Lung (tissue), 13 donors: ENCODE data around the gene ADCY6. TPM values are rescaled to one million over a fixed set of nuclear protein-coding genes. Genes with fewer than 3 reads are reported as not detected.

Experiments
- ATAC-seq: fragments of 200-7000 bp; cut with Tn5 transposase; one replicate; pipeline ENCODE4 v1.9.1; 2020; ENCODE audit warnings: moderate number of reproducible peaks; ENCODE audit not compliant: insufficient read depth, low FRiP score
- DNase-seq, 3 donors: peaks; one replicate each; pipeline ENCODE4 v3.0.0-alpha.2; 2013 to 2017
- H3K27ac ChIP-seq, 2 donors: one replicate each; pipeline ENCODE4 v1.5.1; 2013; ENCODE audit warnings: mild to moderate bottlenecking in 2 of 2, moderate library complexity in 2 of 2, control low read depth in 1 of 2, inconsistent platforms in 1 of 2, low read depth in 1 of 2, low read length in 1 of 2
- H3K27me3 ChIP-seq, 3 donors: one replicate each; pipeline ENCODE4 v1.5.1; 2013; ENCODE audit warnings: low read length in 2 of 3; ENCODE audit not compliant: control insufficient read depth in 3 of 3, insufficient read depth in 3 of 3
- H3K36me3 ChIP-seq, 4 donors: one replicate each; pipeline ENCODE4 v1.5.1; 2013; ENCODE audit warnings: low read length in 4 of 4, mild to moderate bottlenecking in 1 of 4, moderate library complexity in 1 of 4; ENCODE audit not compliant: control insufficient read depth in 4 of 4, insufficient read depth in 4 of 4
- H3K4me1 ChIP-seq, 5 donors: one replicate each; pipeline ENCODE4 v1.5.1; 2013; ENCODE audit warnings: low read length in 5 of 5, mild to moderate bottlenecking in 2 of 5, moderate library complexity in 1 of 5; ENCODE audit not compliant: control insufficient read depth in 5 of 5, insufficient read depth in 5 of 5
- H3K4me3 ChIP-seq: one replicate; pipeline ENCODE4 v1.5.1; 2013; ENCODE audit warnings: mild to moderate bottlenecking, control low read depth, moderate library complexity
- H3K9ac ChIP-seq, 2 donors: one replicate each; pipeline ENCODE4 v1.5.1; 2013; ENCODE audit warnings: low read length in 2 of 2, control low read depth in 1 of 2; ENCODE audit not compliant: insufficient read depth in 1 of 2
- H3K9me3 ChIP-seq, 4 donors: one replicate each; pipeline ENCODE4 v1.5.1; 2013; ENCODE audit warnings: low read length in 3 of 4, mild to moderate bottlenecking in 1 of 4, moderate library complexity in 1 of 4; ENCODE audit not compliant: control insufficient read depth in 4 of 4, insufficient read depth in 3 of 4
- WGBS, 2 donors: extraction: QIAGEN DNeasy Blood & Tissue Kit; methylation state at CpG; one replicate each; pipeline ENCODE4 v1.1.7; 2013; 5-methylcytosine and 5-hydroxymethylcytosine counted together
- polyA plus RNA-seq, 2 donors: library from polyadenylated mRNA; stranded (reverse); fragments of 200-250 nt; gene quantifications; one replicate each; pipeline ENCODE4 v1.2.1, GENCODE V29; 2013
- small RNA-seq: library from RNA; depleted of rRNA; stranded (forward); fragments of <200 nt; gene quantifications from one replicate; pipeline ENCODE3, GENCODE V24; 2014; ENCODE audit warnings: low replicate concordance
- total RNA-seq, 2 donors: library from RNA; depleted of rRNA in 1 of 2; stranded (reverse); fragments of >200 nt in 1 of 2; gene quantifications; one replicate each; pipeline ENCODE4 v1.2.1, GENCODE V29; 2014 to 2021
- TF ChIP-seq, protein P1 (sequence below): IDR thresholded peaks from 2 replicates; pipeline ENCODE4 v1.5.1; 2012; ENCODE audit warnings: mild to moderate bottlenecking; ENCODE audit errors: control extremely low read depth, extremely low read depth
- donor health status: control.
- donor health status: control.
- donor health status: Bipolar disorder and iron deficiency.
- donor health status: healthy.
- donor health status: DM: yes; HTN: yes; CAD: no.

Gene ADCY6
- total and polyA plus RNA-seq, 4 donors = 14.4 to 37.0 (median 26.2) TPM

DNA sequence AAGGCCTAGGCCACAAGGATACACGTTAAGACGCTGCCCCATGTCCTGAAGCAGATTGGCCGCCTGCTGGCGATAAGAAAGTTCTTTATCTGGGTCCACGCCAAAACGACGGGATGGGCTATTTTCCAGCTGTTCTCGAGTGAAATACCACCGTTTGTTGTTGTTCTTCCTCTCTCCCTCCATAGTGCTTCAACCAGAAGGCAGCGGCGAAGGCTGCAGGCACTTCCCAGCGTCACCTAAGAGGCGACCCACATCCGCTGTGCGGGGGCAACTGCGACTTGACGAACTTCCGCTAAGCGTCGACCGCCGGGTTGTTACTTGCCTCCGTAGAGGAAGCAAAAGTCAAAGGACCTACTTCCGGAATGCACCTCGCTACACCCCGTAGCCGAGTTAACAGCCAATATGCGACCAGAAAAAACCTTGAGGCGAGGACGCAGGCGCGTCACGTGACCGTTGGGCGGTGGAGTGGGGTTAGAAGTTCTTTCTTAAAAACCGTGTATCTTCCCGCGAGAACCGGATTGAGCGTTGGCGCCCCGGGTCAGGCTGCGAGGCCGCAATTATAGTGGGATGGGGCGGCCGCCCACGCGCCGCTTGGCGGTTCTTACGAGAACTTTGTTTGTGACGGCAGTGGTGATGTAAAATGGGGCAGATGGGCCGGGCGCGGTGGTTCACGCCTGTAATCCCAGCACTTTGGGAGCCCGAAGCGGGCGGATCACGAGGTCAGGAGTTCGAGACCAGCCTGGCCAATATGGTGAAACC, 72.2 kb downstream of the ADCY6 start, which contains the start of gene CCNT1:
Gene CCNT1, minus strand, starts transcription at position 215 of the 759 bp plus-strand sequence. Its CDS starts 32 bp downstream, at position 183.
- ATAC-seq (peak; percentile 94), DNase-seq (peak; percentile 99 to 100 (median 100))
- WGBS, 2 donors = 0% methylated on average over 61 of the region's 61 CpGs
- TF ChIP-seq, protein P1, sequence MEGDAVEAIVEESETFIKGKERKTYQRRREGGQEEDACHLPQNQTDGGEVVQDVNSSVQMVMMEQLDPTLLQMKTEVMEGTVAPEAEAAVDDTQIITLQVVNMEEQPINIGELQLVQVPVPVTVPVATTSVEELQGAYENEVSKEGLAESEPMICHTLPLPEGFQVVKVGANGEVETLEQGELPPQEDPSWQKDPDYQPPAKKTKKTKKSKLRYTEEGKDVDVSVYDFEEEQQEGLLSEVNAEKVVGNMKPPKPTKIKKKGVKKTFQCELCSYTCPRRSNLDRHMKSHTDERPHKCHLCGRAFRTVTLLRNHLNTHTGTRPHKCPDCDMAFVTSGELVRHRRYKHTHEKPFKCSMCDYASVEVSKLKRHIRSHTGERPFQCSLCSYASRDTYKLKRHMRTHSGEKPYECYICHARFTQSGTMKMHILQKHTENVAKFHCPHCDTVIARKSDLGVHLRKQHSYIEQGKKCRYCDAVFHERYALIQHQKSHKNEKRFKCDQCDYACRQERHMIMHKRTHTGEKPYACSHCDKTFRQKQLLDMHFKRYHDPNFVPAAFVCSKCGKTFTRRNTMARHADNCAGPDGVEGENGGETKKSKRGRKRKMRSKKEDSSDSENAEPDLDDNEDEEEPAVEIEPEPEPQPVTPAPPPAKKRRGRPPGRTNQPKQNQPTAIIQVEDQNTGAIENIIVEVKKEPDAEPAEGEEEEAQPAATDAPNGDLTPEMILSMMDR = no peak
- Histone ChIP-seq H3K9me3 (peaks cover 0 to 6% (median 0%) of the 10 kb centered on the region in 4 donors), H3K27me3 (no peaks in the 10 kb centered on the region), H3K27ac (peak within 1 kb of the TSS; percentile 88 to 93), H3K9ac (peak within 1 kb of the TSS; percentile 97 to 98), H3K4me1 (peaks cover 5 to 24% (median 5%) of the 10 kb centered on the region in 5 donors), H3K36me3 (peaks cover 3 to 11% (median 7%) of the 10 kb centered on the region in 4 donors), H3K4me3 (peak within 1 kb of the TSS; percentile 71)

Small RNA genes within 50 kb of the gene (small RNA-seq; reads per million reads assigned to genes)
- gene MIR4701 (not detected), gene RF00019 (not detected)

Other genes starting within 250 kb of the ADCY6 start
- gene LALBA, start 219.0 kb downstream of the ADCY6 start, total RNA-seq = not detected
- gene LALBA, start 219.0 kb downstream of the ADCY6 start, polyA plus RNA-seq = not detected
- 10 to 100 TPM; 35.1 to 45.1 TPM for gene KANSL2, start 106.9 kb downstream of the ADCY6 start, total RNA-seq
- 10 to 100 TPM; 25.8 to 31.0 TPM for gene KANSL2, start 106.9 kb downstream of the ADCY6 start, polyA plus RNA-seq
- gene CCNT1, start 72.4 kb downstream of the ADCY6 start, total RNA-seq = 10 to 100 TPM; 25.2 to 41.1 TPM
- 1 to 10 TPM; 4.8 to 7.1 TPM for gene CCNT1, start 72.4 kb downstream of the ADCY6 start, polyA plus RNA-seq
- 10 to 100 TPM; 12.3 to 33.1 TPM for gene CACNB3, start 29.4 kb upstream of the ADCY6 start, total RNA-seq
- gene CACNB3, start 29.4 kb upstream of the ADCY6 start, polyA plus RNA-seq = 1 to 10 TPM; 8.3 to 9.9 TPM
- 10 to 100 TPM; 62.9 to 86.7 TPM for gene DDX23, start 63.1 kb upstream of the ADCY6 start, total RNA-seq
- gene DDX23, start 63.1 kb upstream of the ADCY6 start, polyA plus RNA-seq = 10 to 100 TPM; 36.6 to 60.5 TPM
- 1 to 10 TPM; 5.3 to 8.6 TPM for gene RND1, start 76.8 kb upstream of the ADCY6 start, total RNA-seq
- 10 to 100 TPM; 22.0 to 80.5 TPM for gene RND1, start 76.8 kb upstream of the ADCY6 start, polyA plus RNA-seq
- 10 to 100 TPM; 13.1 to 61.1 TPM for gene FKBP11, start 136.4 kb upstream of the ADCY6 start, total RNA-seq
- 10 to 100 TPM; 65.0 to 69.9 TPM for gene FKBP11, start 136.4 kb upstream of the ADCY6 start, polyA plus RNA-seq
- gene ARF3, start 168.4 kb upstream of the ADCY6 start, total RNA-seq = 100 to 1,000 TPM in 1 of 2 donors, 10 to 100 TPM in 1; 37.9 to 194 TPM
- gene ARF3, start 168.4 kb upstream of the ADCY6 start, polyA plus RNA-seq = 100 to 1,000 TPM; 104 to 118 TPM
- under 1 TPM in 1 of 2 donors, not detected in 1; 0.43 TPM for gene WNT10B, start 182.6 kb upstream of the ADCY6 start, total RNA-seq
- gene WNT10B, start 182.6 kb upstream of the ADCY6 start, polyA plus RNA-seq = under 1 TPM; 0.24 to 0.35 TPM
- under 1 TPM; 0.15 to 0.20 TPM for gene WNT1, start 189.2 kb upstream of the ADCY6 start, total RNA-seq
- gene WNT1, start 189.2 kb upstream of the ADCY6 start, polyA plus RNA-seq = under 1 TPM in 1 of 2 donors, not detected in 1; 0.09 TPM
- gene DDN, start 210.3 kb upstream of the ADCY6 start, total RNA-seq = under 1 TPM; 0.11 to 0.12 TPM
- under 1 TPM; 0.04 to 0.07 TPM for gene DDN, start 210.3 kb upstream of the ADCY6 start, polyA plus RNA-seq
- gene PRKAG1, start 229.7 kb upstream of the ADCY6 start, total RNA-seq = 10 to 100 TPM; 33.1 to 53.6 TPM
- 10 to 100 TPM; 45.7 to 54.5 TPM for gene PRKAG1, start 229.7 kb upstream of the ADCY6 start, polyA plus RNA-seq